ENCODE measurements around the gene POLR3A. TPM values are rescaled to one million over a fixed set of nuclear protein-coding genes. Genes with fewer than 3 reads are reported as not detected.
A peak's percentile ranks its signal among the peaks of the same experiment; 100 is the strongest.

The POLR3A gene
- total and polyA plus RNA-seq, 9 donors = 10.3 to 17.6 (median 13.7) TPM

GRCh38 chr10:77939561-77940001 is 89.7 kb downstream of the POLR3A start:
- Histone ChIP-seq H3K27ac (ENCODE audit: low read length) (peak overlapping the region; percentile 0), H3K9me3 (replicated peaks; ENCODE audit: control insufficient read depth, low read depth, low read length) (no peaks in the 10 kb centered on the region), H3K27me3 (ENCODE audit: control insufficient read depth, insufficient read depth, low read length) (no peaks in the 10 kb centered on the region), H3K36me3 (ENCODE audit: control insufficient read depth, insufficient read depth, low read length) (no peaks in the 10 kb centered on the region), H3K4me1 (ENCODE audit: control insufficient read depth, insufficient read depth, low read length) (peaks cover 21% of the 10 kb centered on the region), H3K4me3 (ENCODE audit: low read length) (no peak overlapping the region)
- WGBS (ENCODE audit: insufficient coverage) = 10% methylated on average over 2 of the region's 3 CpGs
- DNase-seq = peak; percentile 93

GRCh38 chr10:77936697-77937567 is 92.4 kb downstream of the POLR3A start:
- H3K4me1 ChIP-seq (ENCODE audit: control insufficient read depth, insufficient read depth, low read length) = peaks cover 18% of the 10 kb centered on the region
- H3K27me3 ChIP-seq (ENCODE audit: control insufficient read depth, insufficient read depth, low read length) = no peaks in the 10 kb centered on the region
- H3K4me3 ChIP-seq (ENCODE audit: low read length) = no peak overlapping the region
- WGBS (ENCODE audit: insufficient coverage) = 93% methylated on average over 3 of the region's 3 CpGs
- H3K9me3 ChIP-seq (replicated peaks; ENCODE audit: control insufficient read depth, low read depth, low read length) = no peaks in the 10 kb centered on the region
- no peak for DNase-seq
- no peak overlapping the region for H3K27ac ChIP-seq (ENCODE audit: low read length)
- no peaks in the 10 kb centered on the region for H3K36me3 ChIP-seq (ENCODE audit: control insufficient read depth, insufficient read depth, low read length)

GRCh38 chr10:77932016-77932715 is 97.1 kb downstream of the POLR3A start:
- WGBS (ENCODE audit: insufficient coverage) = 57% methylated on average over 5 of the region's 8 CpGs
- H3K4me1 ChIP-seq (ENCODE audit: control insufficient read depth, insufficient read depth, low read length) = peaks cover 12% of the 10 kb centered on the region
- H3K4me3 ChIP-seq (ENCODE audit: low read length) = no peak overlapping the region
- DNase-seq = no peak
- no peak overlapping the region for H3K27ac ChIP-seq (ENCODE audit: low read length)
- peaks cover 9% of the 10 kb centered on the region for H3K27me3 ChIP-seq (ENCODE audit: control insufficient read depth, insufficient read depth, low read length)
- no peaks in the 10 kb centered on the region for H3K9me3 ChIP-seq (replicated peaks; ENCODE audit: control insufficient read depth, low read depth, low read length)
- H3K36me3 ChIP-seq (ENCODE audit: control insufficient read depth, insufficient read depth, low read length) = no peaks in the 10 kb centered on the region

- peaks cover 14% of the 10 kb centered on the region for H3K27me3 ChIP-seq (ENCODE audit: control insufficient read depth, insufficient read depth, low read length)
- peaks cover 24% of the 10 kb centered on the region for H3K4me1 ChIP-seq (ENCODE audit: control insufficient read depth, insufficient read depth, low read length)
- WGBS (ENCODE audit: insufficient coverage) = 0% methylated on average over 6 of the region's 20 CpGs
- H3K27ac ChIP-seq (ENCODE audit: low read length) = peak overlapping the region; percentile 29
- H3K36me3 ChIP-seq (ENCODE audit: control insufficient read depth, insufficient read depth, low read length) = no peaks in the 10 kb centered on the region
- no peaks in the 10 kb centered on the region for H3K9me3 ChIP-seq (replicated peaks; ENCODE audit: control insufficient read depth, low read depth, low read length)
- peak overlapping the region; percentile 44 for H3K4me3 ChIP-seq (ENCODE audit: low read length)
- peak; percentile 51 for DNase-seq
Measured at GRCh38 chr10:77927402-77928246, 101.7 kb downstream of the POLR3A start.

GRCh38 chr10:77926566-77927401 is 102.5 kb downstream of the POLR3A start, which contains the start of gene DLG5:
TSS of gene DLG5 (minus strand) at chr10:77926755. CDS start at chr10:77926520, 235 bp downstream.
- Histone ChIP-seq H3K27ac (ENCODE audit: low read length) (peak within 1 kb of the TSS; percentile 69), H3K4me1 (ENCODE audit: control insufficient read depth, insufficient read depth, low read length) (peaks cover 24% of the 10 kb centered on the region), H3K4me3 (ENCODE audit: low read length) (peak within 1 kb of the TSS; percentile 62), H3K9me3 (replicated peaks; ENCODE audit: control insufficient read depth, low read depth, low read length) (no peaks in the 10 kb centered on the region), H3K27me3 (ENCODE audit: control insufficient read depth, insufficient read depth, low read length) (peaks cover 14% of the 10 kb centered on the region), H3K36me3 (ENCODE audit: control insufficient read depth, insufficient read depth, low read length) (no peaks in the 10 kb centered on the region)
- under 1% methylated on average over 49 of the region's 95 CpGs for WGBS (ENCODE audit: insufficient coverage)
- DNase-seq = peak; percentile 85

- Histone ChIP-seq H3K36me3 (ENCODE audit: control insufficient read depth, insufficient read depth, low read length) (peaks cover 5% of the 10 kb centered on the region), H3K4me1 (ENCODE audit: control insufficient read depth, insufficient read depth, low read length) (peaks cover 24% of the 10 kb centered on the region), H3K4me3 (ENCODE audit: low read length) (peak overlapping the region; percentile 62), H3K27ac (ENCODE audit: low read length) (peak overlapping the region; percentile 69), H3K9me3 (replicated peaks; ENCODE audit: control insufficient read depth, low read depth, low read length) (no peaks in the 10 kb centered on the region), H3K27me3 (ENCODE audit: control insufficient read depth, insufficient read depth, low read length) (peaks cover 11% of the 10 kb centered on the region)
- under 1% methylated on average over 73 of the region's 73 CpGs for WGBS (ENCODE audit: insufficient coverage)
- peak; percentile 63 for DNase-seq
Measured at GRCh38 chr10:77925795-77926565, 103.3 kb downstream of the POLR3A start.

- peaks cover 24% of the 10 kb centered on the region for H3K4me1 ChIP-seq (ENCODE audit: control insufficient read depth, insufficient read depth, low read length)
- peak; percentile 78 for DNase-seq
- H3K4me3 ChIP-seq (ENCODE audit: low read length) = peak overlapping the region; percentile 62
- H3K27ac ChIP-seq (ENCODE audit: low read length) = peak overlapping the region; percentile 69
- WGBS (ENCODE audit: insufficient coverage) = 3% methylated on average over 6 of the region's 7 CpGs
- H3K9me3 ChIP-seq (replicated peaks; ENCODE audit: control insufficient read depth, low read depth, low read length) = no peaks in the 10 kb centered on the region
- peaks cover 5% of the 10 kb centered on the region for H3K36me3 ChIP-seq (ENCODE audit: control insufficient read depth, insufficient read depth, low read length)
- peaks cover 11% of the 10 kb centered on the region for H3K27me3 ChIP-seq (ENCODE audit: control insufficient read depth, insufficient read depth, low read length)
Measured at GRCh38 chr10:77925410-77925794, 103.9 kb downstream of the POLR3A start.

GRCh38 chr10:77922566-77923179 is 106.6 kb downstream of the POLR3A start:
- peaks cover 5% of the 10 kb centered on the region for H3K36me3 ChIP-seq (ENCODE audit: control insufficient read depth, insufficient read depth, low read length)
- H3K4me1 ChIP-seq (ENCODE audit: control insufficient read depth, insufficient read depth, low read length) = peaks cover 29% of the 10 kb centered on the region
- no peaks in the 10 kb centered on the region for H3K9me3 ChIP-seq (replicated peaks; ENCODE audit: control insufficient read depth, low read depth, low read length)
- H3K4me3 ChIP-seq (ENCODE audit: low read length) = no peak overlapping the region
- H3K27me3 ChIP-seq (ENCODE audit: control insufficient read depth, insufficient read depth, low read length) = peaks cover 11% of the 10 kb centered on the region
- DNase-seq = no peak
- WGBS (ENCODE audit: insufficient coverage) = 90% methylated on average over 2 of the region's 8 CpGs
- no peak overlapping the region for H3K27ac ChIP-seq (ENCODE audit: low read length)
